IMR-90 (cell line): ENCODE results near the gene DHRS12. TPM values are rescaled to one million over a fixed set of nuclear protein-coding genes. Genes with fewer than 3 reads are reported as not detected.
A peak's percentile ranks its signal among the peaks of the same experiment; 100 is the strongest.

Experiments used
- ATAC-seq: fragments of 200-7000 bp; cut with Tn5 transposase; 2 replicates; pipeline ENCODE4 v1.9.1; 2020; ENCODE audit warnings: low read depth, mild to moderate bottlenecking, moderate library complexity
- BruUV-seq: library from RNA; stranded (reverse); fragments of 400-500 nt; replicated peaks from 2 replicates; lab custom pipeline; 2021; lab: Mats Ljungman, UMichigan
- CTCF ChIA-PET: fragments of 300-600 bp; formaldehyde crosslinking; extraction: SDS; loops from one replicate; lab custom pipeline; 2021; ENCODE audit warnings: antibody characterized with exemption; lab: Yijun Ruan, JAX
- POLR2A ChIA-PET: fragments of 300-600 bp; sonication (Branson Sonifier 250); formaldehyde crosslinking; loops from one replicate; lab custom pipeline; 2022; ENCODE audit warnings: antibody characterized with exemption; ENCODE audit not compliant: unreplicated experiment; lab: Charles Lee
- DNase-seq: peaks from one replicate; pipeline ENCODE4 v3.0.0; 2013
- H2AFZ ChIP-seq: replicated peaks from 2 replicates; pipeline ENCODE3; 2013; ENCODE audit warnings: low read length, mild to moderate bottlenecking; ENCODE audit not compliant: poor library complexity
- H2AK5ac ChIP-seq: 2 replicates; pipeline ENCODE4 v1.6.1; 2013; ENCODE audit warnings: low read depth, low read length, inconsistent platforms
- H2AK9ac ChIP-seq: replicated peaks from 2 replicates; pipeline ENCODE3; 2013; ENCODE audit warnings: mild to moderate bottlenecking, low read depth, low read length, moderate library complexity; ENCODE audit not compliant: poor library complexity
- H2BK120ac ChIP-seq: 2 replicates; pipeline ENCODE4 v1.6.1; 2013; ENCODE audit warnings: low read depth, low read length, inconsistent platforms
- H2BK15ac ChIP-seq: 3 replicates; pipeline ENCODE4 v1.6.1; 2013; ENCODE audit warnings: low read depth, low read length, inconsistent platforms
- H2BK20ac ChIP-seq: 2 replicates; pipeline ENCODE4 v1.6.1; 2013; ENCODE audit warnings: low read depth, mild to moderate bottlenecking, inconsistent platforms, low read length, moderate library complexity
- H2BK5ac ChIP-seq: 2 replicates; pipeline ENCODE4 v1.6.1; 2013; ENCODE audit warnings: mild to moderate bottlenecking, low read depth, low read length, inconsistent platforms; ENCODE audit not compliant: poor library complexity, severe bottlenecking
- H3K14ac ChIP-seq: replicated peaks from 2 replicates; pipeline ENCODE4 v1.6.1; 2013; ENCODE audit warnings: low read depth, low read length, inconsistent platforms
- H3K18ac ChIP-seq: 2 replicates; pipeline ENCODE4 v1.6.1; 2013; ENCODE audit warnings: low read depth, low read length, control low read depth
- H3K23ac ChIP-seq: 2 replicates; pipeline ENCODE4 v1.6.1; 2013; ENCODE audit warnings: low read depth, low read length, inconsistent platforms
- H3K27ac ChIP-seq: 2 replicates; pipeline ENCODE4 v1.5.1; 2013; ENCODE audit warnings: mild to moderate bottlenecking, control low read depth, low read length; ENCODE audit not compliant: insufficient read depth
- H3K27me3 ChIP-seq: 2 replicates; pipeline ENCODE4 v1.6.1; 2013; ENCODE audit warnings: low read length; ENCODE audit not compliant: control insufficient read depth, insufficient read depth
- H3K36me3 ChIP-seq: 2 replicates; pipeline ENCODE4 v1.6.1; 2013; ENCODE audit warnings: low read length, mixed read lengths; ENCODE audit not compliant: control insufficient read depth, insufficient read depth
- H3K4ac ChIP-seq: 2 replicates; pipeline ENCODE4 v1.6.1; 2013; ENCODE audit warnings: low read depth, low read length, inconsistent platforms
- H3K4me1 ChIP-seq: 2 replicates; pipeline ENCODE4 v1.6.1; 2013; ENCODE audit warnings: low read length, mixed read lengths; ENCODE audit not compliant: control insufficient read depth, insufficient read depth
- H3K4me2 ChIP-seq: 2 replicates; pipeline ENCODE4 v1.6.1; 2013; ENCODE audit warnings: low read depth, mild to moderate bottlenecking, control low read depth, low read length, moderate library complexity
- H3K4me3 ChIP-seq: 2 replicates; pipeline ENCODE4 v1.5.1; 2013; ENCODE audit warnings: low read depth, mild to moderate bottlenecking, control low read depth, low read length, moderate library complexity; ENCODE audit not compliant: insufficient read depth
- H3K56ac ChIP-seq: 2 replicates; pipeline ENCODE4 v1.6.1; 2013; ENCODE audit warnings: low read length, inconsistent platforms; ENCODE audit not compliant: insufficient read depth; ENCODE audit errors: extremely low read depth
- H3K79me1 ChIP-seq, 2 experiments: 2 replicates each; pipeline ENCODE4 v1.6.1; 2013; ENCODE audit warnings: low read length in 2 of 2, inconsistent platforms in 1 of 2, low read depth in 1 of 2
- H3K9ac ChIP-seq: 2 replicates; pipeline ENCODE4 v1.6.1; 2013; ENCODE audit warnings: low read depth, low read length, control low read depth
- H3K9me1 ChIP-seq: 2 replicates; pipeline ENCODE4 v1.6.1; 2013; ENCODE audit warnings: low read length, inconsistent platforms; ENCODE audit not compliant: insufficient read depth
- H3K9me3 ChIP-seq: 2 replicates; pipeline ENCODE4 v1.6.1; 2013; ENCODE audit warnings: low read length; ENCODE audit not compliant: control insufficient read depth, insufficient read depth
- H4K20me1 ChIP-seq: 2 replicates; pipeline ENCODE4 v1.6.1; 2013; ENCODE audit warnings: low read length, inconsistent platforms; ENCODE audit not compliant: insufficient read depth
- H4K5ac ChIP-seq: 2 replicates; pipeline ENCODE4 v1.6.1; 2013; ENCODE audit warnings: mild to moderate bottlenecking, low read depth, low read length, control low read depth
- H4K8ac ChIP-seq, 2 experiments: 2 replicates each; pipeline ENCODE4 v1.6.1; 2013; ENCODE audit warnings: low read depth in 2 of 2, low read length in 2 of 2, control low read depth in 1 of 2, inconsistent platforms in 1 of 2
- H4K91ac ChIP-seq: 2 replicates; pipeline ENCODE4 v1.6.1; 2013; ENCODE audit warnings: low read depth, low read length, inconsistent platforms; ENCODE audit not compliant: insufficient read depth
- RAD21 ChIP-seq: IDR thresholded peaks from 2 replicates; pipeline ENCODE4 v1.6.1; 2012; ENCODE audit warnings: low read length, improper control_type of control experiment
- WGBS, 2 experiments: methylation state at CpG; one replicate each; pipeline versions ENCODE4 v1.1.5 to v1.1.7; 2013; ENCODE audit warnings: missing lambda C conversion rate in 2 of 2; ENCODE audit not compliant: insufficient read length in 1 of 2; ENCODE audit errors: extremely low coverage in 2 of 2; 5-methylcytosine and 5-hydroxymethylcytosine counted together
- dilution Hi-C: fragments of 300-500 bp; cut with HindIII; formaldehyde crosslinking; loops from one replicate; pipeline ENCODE4 v1.14.3; 2018; ENCODE audit warnings: low sequenced_read_pairs; ENCODE audit not compliant: unreplicated experiment
- in situ Hi-C: fragments of 300-500 bp; cut with MboI; formaldehyde crosslinking; loops from 3 replicates; pipeline ENCODE4 v1.14.3; 2019; ENCODE audit warnings: low sequenced_read_pairs, inconsistent platforms, mixed read lengths
- intact Hi-C: fragments of 100-400 bp; cut with micrococcal nuclease; formaldehyde crosslinking; loops from 2 replicates; pipeline ENCODE4 v1.10.0; 2022
- polyA plus RNA-seq, 3 experiments: library from polyadenylated mRNA; depleted of rRNA; stranded (reverse); fragments of >200 nt; gene quantifications; 2 replicates each; pipeline ENCODE4 v1.2.3, GENCODE V29; 2012; ENCODE audit warnings: low replicate concordance in 1 of 3
- total RNA-seq: library from RNA; depleted of rRNA; stranded (reverse); fragments of >200 nt; gene quantifications from 2 replicates; pipeline ENCODE4 v1.2.3, GENCODE V29; 2012

The DHRS12 gene
- total and polyA plus RNA-seq, 2 of the 4 experiments (the other 2 are of a cell fraction), result 1.3 to 1.6 TPM

GRCh38 chr13:51740698-51741097 lies 63.3 kb downstream of the DHRS12 start:
- DNase-seq (peak; percentile 17), ATAC-seq (no peak)
- in situ Hi-C loops, result no loop called here
- ChIA-PET POLR2A (interaction anchor here (1.3 kb wide), 1 partner anchor 288 kb away, joined by 3 read pairs; no protein-coding TSS in a partner anchor), CTCF (interaction anchor here (0.9 kb wide), 1 partner anchor 46 kb away, joined by 3 read pairs; no protein-coding TSS in a partner anchor)
- H3K4me1 ChIP-seq, result peaks cover 2% of the 10 kb centered on the region; the same call in 1 of the 2 replicates
- H2BK120ac ChIP-seq, result no peak overlapping the region
- H2BK15ac ChIP-seq, result no peak overlapping the region
- no peak overlapping the region for H3K9ac ChIP-seq
- no peak overlapping the region for H4K8ac ChIP-seq
- no peak overlapping the region for H2AK9ac ChIP-seq
- peaks cover 8% of the 10 kb centered on the region for H3K36me3 ChIP-seq
- no peak overlapping the region for H2AFZ ChIP-seq
- peaks cover 14% of the 10 kb centered on the region; the same call in 1 of the 2 replicates for H3K9me1 ChIP-seq
- TF ChIP-seq RAD21, result no peak
- no peak overlapping the region for H3K56ac ChIP-seq
- no peak overlapping the region for H4K91ac ChIP-seq
- dilution Hi-C loops, result no loop called here
- no peak overlapping the region for H2BK5ac ChIP-seq
- H3K4me3 ChIP-seq, result no peak overlapping the region
- no peak overlapping the region for H3K4ac ChIP-seq
- no peak overlapping the region for H2BK20ac ChIP-seq
- intact Hi-C loops, result no loop called here
- no peak overlapping the region for H2AK5ac ChIP-seq
- no peak overlapping the region for H3K4me2 ChIP-seq
- H3K79me1 ChIP-seq, result peaks cover 22 to 42% of the 10 kb centered on the region in 2 experiments
- H3K23ac ChIP-seq, result no peak overlapping the region
- H3K18ac ChIP-seq, result no peak overlapping the region
- BruUV-seq, result no TSS peak
- H3K27me3 ChIP-seq, result no peaks in the 10 kb centered on the region
- H3K27ac ChIP-seq, result no peak overlapping the region
- H3K14ac ChIP-seq, result no peak overlapping the region
- no peaks in the 10 kb centered on the region for H4K20me1 ChIP-seq
- H3K9me3 ChIP-seq, result no peaks in the 10 kb centered on the region
- WGBS, 2 experiments, result no CpG with 5 or more reads among the region's 5 CpGs
- no peak overlapping the region for H4K5ac ChIP-seq
